GM18498 (cell line): ENCODE results near the gene MCOLN1.
A peak's percentile ranks its signal among the peaks of the same experiment; 100 is the strongest.
"Not testable (repeated sequence)": the region's sequence is repeated elsewhere in the genome, so short reads cannot be mapped to it uniquely, and the experiment has no call there.

Experiments
- ATAC-seq: cut with Tn5 transposase; IDR thresholded peaks from one replicate; pipeline ENCODE4 v1.9.1; 2021; ENCODE audit warnings: mild to moderate bottlenecking, moderate library complexity; ENCODE audit not compliant: unreplicated experiment

Gene MCOLN1

DNA sequence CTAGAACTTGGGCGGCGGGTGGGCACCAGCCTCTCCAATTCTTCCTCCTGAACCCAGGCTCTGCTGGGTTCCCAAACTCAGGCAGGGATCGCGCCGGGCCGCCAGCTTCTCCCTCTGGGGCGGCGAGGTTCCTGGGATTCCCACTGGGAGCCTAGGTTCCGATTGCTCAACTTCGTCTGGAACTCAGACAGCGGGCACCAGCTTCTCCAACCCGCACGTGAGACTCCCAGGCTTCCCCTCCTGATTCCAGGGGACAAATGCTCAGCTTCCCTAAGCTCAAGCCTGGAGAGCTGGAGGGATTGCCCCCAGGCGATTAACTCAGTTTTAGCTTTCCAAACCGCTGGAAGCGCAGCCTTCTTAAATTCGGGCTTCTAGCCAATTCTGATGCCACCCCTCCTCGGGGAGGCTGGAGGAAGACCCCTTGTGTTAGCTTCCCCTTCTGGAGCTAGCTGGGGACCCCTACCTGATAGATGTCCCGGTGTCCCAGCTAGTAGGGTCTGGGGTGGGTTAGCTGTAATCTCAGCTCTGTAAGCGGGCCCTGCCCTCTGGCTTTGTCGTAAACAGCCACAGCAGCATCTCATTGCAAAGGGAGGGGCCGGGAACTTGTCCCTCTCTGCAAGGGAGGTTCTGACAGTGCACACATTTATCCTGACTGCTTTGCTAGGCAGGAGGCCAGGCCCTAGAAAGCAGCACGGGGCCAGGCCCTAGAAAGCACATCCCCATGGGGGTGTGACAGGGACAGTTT lies 671 bp downstream of the MCOLN1 start:
- no peak for ATAC-seq

DNA sequence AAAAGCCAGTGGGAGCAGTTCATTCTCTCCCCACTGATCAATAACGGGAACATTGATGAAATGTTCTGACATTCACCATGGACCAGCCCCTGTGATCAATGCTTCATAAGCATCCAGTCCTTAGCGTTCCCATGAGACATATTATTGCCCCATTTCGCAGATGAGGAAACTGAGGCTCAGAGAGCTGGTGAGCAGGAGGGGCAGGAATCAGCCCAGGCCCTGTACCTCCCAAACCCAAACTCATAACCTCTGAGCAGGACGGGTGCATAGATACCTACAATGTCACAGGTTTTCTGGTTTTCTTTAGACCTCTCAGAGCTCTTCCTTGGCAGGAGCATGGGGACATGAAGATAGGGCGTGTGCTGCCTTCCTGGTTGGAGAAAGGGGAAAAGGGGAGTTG lies 2.1 kb downstream of the MCOLN1 start:
- no peak for ATAC-seq

DNA sequence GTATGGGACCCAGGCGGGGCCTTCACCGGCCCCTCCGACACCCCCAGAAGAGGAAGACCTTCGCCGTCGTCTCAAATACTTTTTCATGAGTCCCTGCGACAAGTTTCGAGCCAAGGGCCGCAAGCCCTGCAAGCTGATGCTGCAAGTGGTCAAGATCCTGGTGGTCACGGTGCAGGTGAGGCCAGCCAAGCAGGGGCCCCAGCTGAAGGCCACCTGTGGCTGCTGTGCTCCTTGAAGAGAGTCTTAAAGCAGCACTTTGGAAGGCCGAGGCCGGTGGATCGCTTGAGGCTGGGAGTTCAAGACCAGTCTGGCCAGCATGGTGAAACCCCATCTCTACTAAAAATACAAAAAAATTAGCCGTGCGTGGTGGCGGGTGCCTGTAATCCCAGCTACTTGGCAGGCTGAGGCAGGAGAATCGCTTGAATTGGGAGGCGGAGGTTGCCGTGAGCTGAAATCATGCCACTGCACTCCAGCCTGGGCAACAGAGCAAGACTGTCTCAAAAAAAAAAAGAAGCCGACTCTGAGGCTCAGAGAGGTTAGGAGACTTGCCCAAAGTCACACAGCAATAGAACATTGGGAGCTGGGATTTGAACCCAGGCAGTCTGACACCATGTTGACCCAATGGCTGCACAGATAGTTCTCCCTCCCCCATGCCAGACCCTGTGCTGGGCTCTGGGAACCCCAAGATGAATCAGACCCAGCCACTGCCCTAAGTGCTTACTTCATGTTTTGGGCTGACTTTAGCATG lies 2.7 kb downstream of the MCOLN1 start:
- no peak for ATAC-seq

DNA sequence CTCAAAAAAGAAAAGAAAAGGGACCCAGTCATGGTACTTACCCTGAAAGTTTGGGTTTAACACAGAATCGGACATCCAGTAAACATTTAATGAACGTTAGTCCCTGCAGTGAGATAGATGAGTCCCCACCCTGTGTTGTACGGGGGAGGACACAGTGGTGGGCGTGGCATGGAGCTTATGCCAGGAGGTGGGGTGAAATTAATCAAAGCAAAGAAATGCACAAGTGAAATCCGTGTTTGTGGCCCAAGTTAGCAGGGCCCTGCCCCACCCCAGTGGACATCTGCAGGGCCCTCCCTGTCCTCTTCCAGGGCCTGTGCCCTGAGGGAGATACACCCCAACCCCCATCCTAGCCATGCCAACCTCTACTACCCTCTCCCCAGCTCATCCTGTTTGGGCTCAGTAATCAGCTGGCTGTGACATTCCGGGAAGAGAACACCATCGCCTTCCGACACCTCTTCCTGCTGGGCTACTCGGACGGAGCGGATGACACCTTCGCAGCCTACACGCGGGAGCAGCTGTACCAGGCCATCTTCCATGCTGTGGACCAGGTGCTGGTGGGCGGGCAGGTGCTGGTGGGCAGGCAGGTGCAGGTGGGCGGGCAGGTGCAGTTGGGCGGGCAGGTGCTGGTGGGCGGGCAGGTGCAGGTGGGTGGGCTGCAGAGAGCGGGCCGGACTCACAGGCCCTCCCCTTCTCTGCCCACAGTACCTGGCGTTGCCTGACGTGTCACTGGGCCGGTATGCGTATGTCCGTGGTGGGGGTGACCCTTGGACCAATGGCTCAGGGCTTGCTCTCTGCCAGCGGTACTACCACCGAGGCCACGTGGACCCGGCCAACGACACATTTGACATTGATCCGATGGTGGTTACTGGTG lies 3.9 kb downstream of the MCOLN1 start:
- ATAC-seq: no peak

DNA sequence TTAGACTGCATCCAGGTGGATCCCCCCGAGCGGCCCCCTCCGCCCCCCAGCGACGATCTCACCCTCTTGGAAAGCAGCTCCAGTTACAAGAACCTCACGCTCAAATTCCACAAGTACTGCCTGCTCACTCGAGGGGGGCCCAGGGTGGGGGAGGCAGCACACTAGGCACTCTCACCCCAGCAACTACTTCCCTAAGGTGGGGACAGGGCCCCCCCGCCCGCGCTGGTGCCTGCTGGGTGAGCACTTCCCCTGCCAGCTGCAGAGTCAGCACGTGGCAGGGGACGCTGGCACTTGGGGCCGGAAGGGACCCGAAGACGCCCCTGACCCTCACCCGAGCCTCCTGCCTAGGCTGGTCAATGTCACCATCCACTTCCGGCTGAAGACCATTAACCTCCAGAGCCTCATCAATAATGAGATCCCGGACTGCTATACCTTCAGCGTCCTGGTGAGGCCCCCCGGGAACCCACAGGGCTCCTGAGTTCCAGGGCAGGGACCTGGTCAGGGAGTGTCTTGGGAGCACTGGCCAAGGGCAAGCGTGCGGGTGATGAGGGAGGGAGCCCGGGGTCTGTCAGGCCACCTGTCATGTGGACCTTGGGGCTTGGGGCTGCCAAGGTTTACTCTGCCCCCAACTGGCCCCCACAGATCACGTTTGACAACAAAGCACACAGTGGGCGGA lies 5.2 kb downstream of the MCOLN1 start:
- ATAC-seq: no peak

DNA sequence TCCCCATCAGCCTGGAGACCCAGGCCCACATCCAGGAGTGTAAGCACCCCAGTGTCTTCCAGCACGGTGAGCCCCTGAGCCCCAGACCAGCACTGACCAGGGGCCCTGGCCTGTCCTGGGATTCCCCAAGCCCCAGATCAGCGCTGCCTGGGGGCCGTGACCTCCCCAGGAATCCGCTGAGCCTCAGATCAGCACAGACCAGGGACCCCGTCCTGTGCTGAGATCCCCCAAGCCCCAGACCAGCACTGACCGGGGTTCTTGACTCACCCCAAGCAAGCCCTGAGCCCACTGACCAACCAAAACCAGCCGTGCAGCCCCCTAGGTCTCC lies 5.7 kb downstream of the MCOLN1 start:
- ATAC-seq: no peak

DNA sequence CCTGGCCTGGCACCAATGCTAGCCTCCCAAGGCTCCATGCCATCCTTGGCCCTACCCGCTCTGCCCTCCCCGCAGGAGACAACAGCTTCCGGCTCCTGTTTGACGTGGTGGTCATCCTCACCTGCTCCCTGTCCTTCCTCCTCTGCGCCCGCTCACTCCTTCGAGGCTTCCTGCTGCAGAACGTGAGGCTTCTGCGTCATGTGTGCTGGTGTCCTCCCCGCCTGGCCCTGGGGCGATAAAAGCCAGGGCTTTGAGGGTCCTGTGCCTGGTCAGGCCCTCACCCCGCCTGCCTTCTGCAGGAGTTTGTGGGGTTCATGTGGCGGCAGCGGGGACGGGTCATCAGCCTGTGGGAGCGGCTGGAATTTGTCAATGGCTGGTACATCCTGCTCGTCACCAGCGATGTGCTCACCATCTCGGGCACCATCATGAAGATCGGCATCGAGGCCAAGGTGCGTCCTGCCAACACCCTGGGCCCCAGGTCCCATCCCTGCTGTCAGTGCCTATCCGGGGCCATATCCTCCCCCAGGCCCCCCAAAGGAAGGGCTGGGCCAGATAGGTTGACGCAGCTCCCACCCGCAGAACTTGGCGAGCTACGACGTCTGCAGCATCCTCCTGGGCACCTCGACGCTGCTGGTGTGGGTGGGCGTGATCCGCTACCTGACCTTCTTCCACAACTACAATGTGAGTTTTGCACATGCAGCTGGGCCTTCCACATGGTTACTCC lies 6.3 kb downstream of the MCOLN1 start:
- no peak for ATAC-seq

DNA sequence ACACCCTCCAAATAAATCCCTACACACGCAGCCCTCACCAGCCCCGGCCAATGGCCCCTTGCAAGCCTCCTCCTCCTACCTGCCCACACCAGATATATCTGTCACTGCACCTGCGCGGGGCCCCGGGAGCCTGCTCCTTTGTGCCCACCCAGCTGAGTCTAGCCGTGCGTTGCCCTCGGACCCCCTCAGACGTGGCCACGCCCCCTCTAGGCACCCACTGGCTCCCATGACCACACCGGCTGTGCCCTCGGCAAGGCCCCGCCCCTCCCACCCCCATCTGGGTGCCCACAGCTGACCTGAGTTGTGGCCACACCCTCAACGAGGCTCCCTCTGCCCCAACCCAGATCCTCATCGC lies 6.8 kb downstream of the MCOLN1 start:
- no peak for ATAC-seq

DNA sequence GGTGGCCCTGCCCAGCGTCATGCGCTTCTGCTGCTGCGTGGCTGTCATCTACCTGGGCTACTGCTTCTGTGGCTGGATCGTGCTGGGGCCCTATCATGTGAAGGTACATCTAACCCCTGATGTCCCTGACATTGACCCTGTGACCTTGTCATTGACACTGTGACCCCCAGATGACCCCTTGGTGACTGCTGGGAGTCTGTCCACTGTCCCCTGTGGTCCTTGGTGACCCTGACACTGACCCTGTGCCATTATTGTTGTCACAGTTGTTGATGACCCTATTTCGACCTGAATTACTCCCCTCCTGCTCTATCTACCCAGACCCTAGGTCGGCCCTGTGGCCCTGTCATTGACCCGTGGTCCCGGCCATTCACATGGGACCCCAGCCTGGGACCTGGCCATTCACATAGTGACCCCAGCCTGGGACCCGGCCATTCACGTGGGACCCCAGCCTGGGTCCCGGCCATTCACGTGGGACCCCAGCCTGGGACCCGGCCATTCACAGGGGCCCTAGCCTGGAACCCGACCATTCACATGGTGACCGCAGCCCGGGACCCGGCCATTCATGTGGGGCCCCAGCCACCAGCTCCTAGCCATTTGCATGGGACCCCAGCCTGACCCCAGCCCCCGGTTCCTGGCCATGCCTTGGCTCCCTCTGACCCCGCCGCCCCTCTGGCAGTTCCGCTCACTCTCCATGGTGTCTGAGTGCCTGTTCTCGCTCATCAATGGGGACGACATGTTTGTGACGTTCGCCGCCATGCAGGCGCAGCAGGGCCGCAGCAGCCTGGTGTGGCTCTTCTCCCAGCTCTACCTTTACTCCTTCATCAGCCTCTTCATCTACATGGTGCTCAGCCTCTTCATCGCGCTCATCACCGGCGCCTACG lies 7.4 kb downstream of the MCOLN1 start:
- ATAC-seq: no peak

DNA sequence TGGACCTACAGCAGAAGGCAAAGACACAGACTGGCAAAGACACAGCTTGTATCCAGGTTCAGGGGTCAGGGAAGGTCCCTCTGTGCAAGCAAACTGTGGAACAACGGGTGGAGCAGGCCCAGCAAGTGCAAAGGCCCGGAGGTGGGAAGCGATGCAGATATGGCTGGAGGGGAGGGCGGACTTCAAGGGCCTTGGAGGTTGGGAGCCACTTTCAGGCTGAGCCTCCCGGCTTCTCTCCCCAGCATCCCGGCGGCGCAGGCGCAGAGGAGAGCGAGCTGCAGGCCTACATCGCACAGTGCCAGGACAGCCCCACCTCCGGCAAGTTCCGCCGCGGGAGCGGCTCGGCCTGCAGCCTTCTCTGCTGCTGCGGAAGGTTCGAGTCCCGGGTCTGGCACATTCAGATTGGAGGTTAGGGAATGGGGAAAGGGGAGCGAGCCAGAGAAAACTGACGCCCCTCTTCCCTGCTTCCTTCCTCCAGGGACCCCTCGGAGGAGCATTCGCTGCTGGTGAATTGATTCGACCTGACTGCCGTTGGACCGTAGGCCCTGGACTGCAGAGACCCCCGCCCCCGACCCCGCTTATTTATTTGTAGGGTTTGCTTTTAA lies 11.0 kb downstream of the MCOLN1 start:
- no peak for ATAC-seq

DNA sequence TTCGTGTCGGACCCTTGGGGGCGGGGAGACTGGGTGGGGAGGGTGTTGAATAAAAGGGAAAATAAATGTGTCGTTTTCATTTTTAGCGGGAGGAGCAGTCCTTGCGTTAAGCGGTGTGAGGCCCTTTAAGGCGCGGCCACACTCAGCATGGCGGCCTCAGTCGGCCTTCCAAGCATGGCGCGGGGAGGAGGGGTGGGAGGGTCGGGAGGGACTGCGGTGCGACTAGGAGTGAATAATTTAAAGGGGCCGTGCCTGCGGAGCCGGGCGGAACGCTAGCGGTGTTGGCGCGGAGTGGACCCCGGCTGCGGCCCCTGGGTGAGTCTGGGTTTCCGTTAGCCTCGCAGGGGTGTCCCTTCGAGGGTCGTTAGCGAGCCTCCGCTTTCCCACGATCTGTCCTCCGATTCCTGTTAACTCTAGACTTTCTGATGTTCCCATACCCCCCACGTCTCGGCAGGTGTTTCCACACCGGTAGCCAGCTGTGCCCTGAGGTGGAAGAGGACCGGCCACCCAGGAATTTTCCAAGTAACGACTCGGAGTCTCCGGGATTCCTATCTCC lies 11.6 kb downstream of the MCOLN1 start:
- peak; percentile 38 for ATAC-seq

DNA sequence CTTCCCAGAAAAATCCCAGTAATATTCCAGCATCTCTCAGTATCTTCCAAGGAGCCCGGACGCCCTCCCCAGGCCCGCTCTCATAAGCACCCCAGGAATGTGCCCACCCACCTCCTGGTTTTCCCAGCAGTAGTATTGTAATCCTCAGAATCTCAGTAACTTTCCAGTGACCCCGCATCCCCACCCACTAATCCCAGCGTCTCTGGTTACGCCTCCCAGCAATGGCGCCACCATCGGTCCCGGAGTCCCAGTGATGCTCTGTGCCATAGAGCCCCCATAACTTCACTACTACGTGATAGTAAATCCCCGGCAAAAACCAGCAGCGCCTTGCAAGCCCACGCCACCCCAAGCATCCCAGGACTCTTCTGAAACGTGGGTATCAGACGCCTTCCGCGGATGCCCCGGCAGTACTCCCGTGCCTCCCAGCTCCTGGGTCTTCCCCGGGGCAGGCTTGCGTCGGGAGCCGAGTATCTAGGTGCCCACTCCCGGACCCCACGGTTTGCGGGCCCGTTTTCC lies 12.2 kb downstream of the MCOLN1 start:
- peak; percentile 3 for ATAC-seq

DNA sequence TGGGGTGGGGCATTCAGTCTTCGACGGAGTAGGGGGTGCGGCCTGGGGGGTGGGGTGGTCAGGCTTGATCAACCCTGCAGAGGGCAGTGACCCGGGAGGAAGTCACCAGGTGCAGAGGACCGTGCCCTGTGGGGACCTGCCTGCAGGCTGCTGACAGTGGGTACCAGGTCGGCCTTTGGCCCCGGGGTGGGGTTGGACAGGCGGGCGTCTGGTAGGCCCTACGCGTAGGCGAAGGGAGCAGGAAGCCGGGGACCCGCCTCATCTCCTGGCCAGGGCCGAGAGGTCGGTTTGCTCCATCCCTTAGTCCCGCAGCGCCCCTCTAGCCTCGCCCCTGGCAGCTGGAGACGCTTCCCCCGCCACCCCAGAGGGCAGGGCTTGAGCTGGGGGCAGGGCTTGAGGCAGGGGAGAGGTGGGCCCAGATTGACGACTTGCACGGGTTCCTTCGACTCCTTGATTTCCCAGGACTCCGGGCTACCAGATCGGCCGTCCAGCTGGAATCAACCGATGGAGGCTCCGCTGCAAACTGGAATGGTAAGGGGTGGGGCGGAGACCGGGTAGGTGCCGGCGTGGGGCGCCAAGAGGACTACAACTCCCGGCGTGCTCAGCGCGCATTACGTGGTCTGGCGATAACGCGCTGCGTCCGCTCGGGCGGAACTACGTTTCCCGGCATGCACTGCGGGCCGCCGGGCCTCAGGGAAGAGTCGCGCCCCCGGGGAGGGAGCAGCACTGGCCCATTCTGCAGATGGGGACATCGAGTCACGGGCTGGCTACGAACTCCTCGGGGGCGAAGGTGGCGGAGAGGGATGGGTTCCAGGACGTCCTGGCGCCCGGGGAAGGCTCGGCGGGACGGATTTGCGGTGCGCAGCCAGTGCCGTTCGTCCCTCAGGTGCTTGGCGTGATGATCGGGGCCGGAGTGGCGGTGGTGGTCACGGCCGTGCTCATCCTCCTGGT lies 12.9 kb downstream of the MCOLN1 start, which contains the start of gene PNPLA6:
TSS of gene PNPLA6 (plus strand) at position 671 of the 951 bp plus-strand sequence. CDS start at position 743, 72 bp downstream.
- ATAC-seq: peak; percentile 72

DNA sequence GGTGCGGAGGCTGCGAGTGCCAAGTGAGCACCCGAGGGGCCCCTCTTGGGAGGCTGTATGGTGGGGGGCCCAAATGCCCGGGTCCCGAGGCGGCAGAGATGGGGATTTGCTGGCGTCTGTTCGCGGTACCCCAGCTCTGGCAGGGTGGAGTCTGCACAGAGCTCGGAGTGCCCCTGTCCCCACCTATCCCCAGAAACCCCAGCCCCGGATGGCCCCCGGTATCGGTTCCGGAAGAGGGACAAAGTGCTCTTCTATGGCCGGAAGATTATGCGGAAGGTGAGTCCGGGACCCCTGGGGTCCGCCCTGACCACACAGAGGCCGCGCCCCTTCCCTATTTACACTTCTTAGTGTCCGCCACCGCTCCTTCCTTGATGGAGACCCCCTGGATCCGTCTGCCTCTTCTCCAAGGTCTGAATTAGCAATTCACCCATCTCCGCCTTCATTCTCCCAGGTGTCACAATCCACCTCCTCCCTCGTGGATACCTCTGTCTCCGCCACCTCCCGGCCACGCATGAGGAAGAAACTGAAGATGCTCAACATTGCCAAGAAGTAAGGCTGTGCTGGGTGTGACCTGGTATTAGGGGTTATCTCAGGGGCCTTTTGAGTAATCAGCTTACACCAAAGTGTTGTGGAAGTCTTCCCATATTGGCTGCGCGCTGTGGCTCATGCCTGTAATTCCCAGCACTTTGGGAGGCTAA lies 13.7 kb downstream of the MCOLN1 start:
- peak; percentile 3 for ATAC-seq

DNA sequence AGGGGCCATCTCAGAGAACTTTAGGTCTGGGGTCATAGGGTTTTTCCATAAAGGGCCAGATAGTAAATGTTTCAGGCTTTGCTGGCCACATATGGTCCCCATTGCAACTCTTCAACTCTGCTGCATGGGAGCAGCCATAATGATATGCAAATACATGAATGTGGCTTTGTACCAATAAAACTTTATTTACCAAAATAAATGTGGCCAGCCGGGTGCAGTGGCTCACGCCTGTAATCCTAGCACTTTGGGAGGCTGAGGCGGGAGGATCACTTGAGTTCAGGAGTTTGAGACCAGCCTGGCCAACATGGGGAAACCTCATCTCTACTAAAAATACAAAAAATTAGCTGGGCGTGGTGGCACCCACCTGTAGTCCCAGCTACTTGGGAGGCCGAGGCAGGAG lies 16.6 kb downstream of the MCOLN1 start:
- ATAC-seq: not testable (repeated sequence)

DNA sequence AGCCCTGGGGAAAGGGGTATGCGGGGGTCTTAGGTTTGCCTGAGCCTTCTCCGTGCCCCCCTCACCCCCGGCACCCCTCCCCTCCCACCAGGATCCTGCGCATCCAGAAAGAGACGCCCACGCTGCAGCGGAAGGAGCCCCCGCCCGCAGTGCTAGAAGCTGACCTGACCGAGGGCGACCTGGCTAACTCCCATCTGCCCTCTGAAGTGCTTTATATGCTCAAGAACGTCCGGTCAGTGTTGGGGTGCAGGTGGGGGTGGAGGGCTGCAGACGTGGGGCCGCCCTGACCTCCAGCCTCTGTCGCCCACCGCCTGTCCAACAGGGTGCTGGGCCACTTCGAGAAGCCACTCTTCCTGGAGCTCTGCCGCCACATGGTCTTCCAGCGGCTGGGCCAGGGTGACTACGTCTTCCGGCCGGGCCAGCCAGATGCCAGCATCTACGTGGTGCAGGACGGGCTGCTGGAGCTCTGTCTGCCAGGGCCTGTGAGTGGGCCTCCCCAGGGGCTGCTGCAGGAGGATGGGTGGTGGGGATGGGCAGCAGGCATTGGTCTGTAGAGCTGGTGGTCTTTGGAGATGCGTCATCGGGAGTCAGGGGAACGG lies 17.5 kb downstream of the MCOLN1 start:
- ATAC-seq: no peak
